GM12891 (cell line): ENCODE measurements around the gene UBE2H.

ENCODE experiments used
- PAX5 ChIP-seq: IDR thresholded peaks from 2 replicates; pipeline ENCODE4 v1.6.1; 2011; ENCODE audit warnings: low read length, moderate library complexity, mild to moderate bottlenecking; ENCODE audit not compliant: insufficient read depth, severe bottlenecking
- POLR2A ChIP-seq: IDR thresholded peaks from 2 replicates; pipeline ENCODE4 v1.6.1; 2011; ENCODE audit warnings: low read depth, low read length, control low read depth
- POLR2AphosphoS5 ChIP-seq: IDR thresholded peaks from 2 replicates; pipeline ENCODE4 v1.6.1; 2011; ENCODE audit warnings: low read depth, low read length, control low read depth
- SPI1 ChIP-seq: IDR thresholded peaks from 2 replicates; pipeline ENCODE4 v1.6.1; 2011; ENCODE audit warnings: low read depth, low read length, control low read depth
- TAF1 ChIP-seq: IDR thresholded peaks from 2 replicates; pipeline ENCODE4 v1.6.1; 2011; ENCODE audit warnings: low read depth, low read length, control low read depth

GRCh38 chr7:129840757-129841156, 112.0 kb downstream of the UBE2H start:
- TF ChIP-seq TAF1, result no peak
- no peak for TF ChIP-seq POLR2A
- TF ChIP-seq PAX5, result no peak
- TF ChIP-seq SPI1, result no peak
- no peak for TF ChIP-seq POLR2AphosphoS5
